ENCODE data around the gene GLYR1. TPM values are rescaled to one million over a fixed set of nuclear protein-coding genes. Genes with fewer than 3 reads are reported as not detected.

Gene GLYR1
- total RNA-seq, 4 donors from 2014 or later, result 81.8 to 111 (median 98.8) TPM

- WGBS, result 1% methylated on average over 25 of the region's 59 CpGs
- peak; percentile 97 for DNase-seq (ENCODE audit: extremely low spot score)
- intact Hi-C loops (cut with DNase I), result loop anchor here (5.0 kb wide), 3 partner anchors 35 to 70 kb away; partner anchors contain the start of genes ANKS3, DNAAF8, GLYR1 and UBN1
- H3K27ac ChIP-seq (replicated peaks in 1 of 4), result peak overlapping the region; percentile 87 to 93 (median 90)
- H3K9me3 ChIP-seq, result no peaks in the 10 kb centered on the region
- H3K27me3 ChIP-seq, result no peaks in the 10 kb centered on the region
- H3K36me3 ChIP-seq, result peaks cover 18 to 71% (median 56%) of the 10 kb centered on the region in 4 donors
- H3K4me3 ChIP-seq, result peak overlapping the region; percentile 73 to 92 (median 83)
- TF ChIP-seq EP300 (IDR thresholded peaks at IDR 0.05) (no peak), POLR2A (IDR thresholded peaks at IDR 0.05; ENCODE audit: low read depth) (no peak), POLR2AphosphoS5 (IDR thresholded peaks at IDR 0.05) (peak; percentile 39 to 67), CTCF (IDR thresholded peaks at IDR 0.05) (peak in 1 of 3 experiments; percentile 33)
- H3K4me1 ChIP-seq, result peaks cover 31 to 48% (median 45%) of the 10 kb centered on the region in 4 donors
Measured at GRCh38 chr16:4802659-4803287, 44.3 kb downstream of the GLYR1 start.

GRCh38 chr16:4801962-4802658 lies 45.0 kb downstream of the GLYR1 start, which contains the start of gene ROGDI:
Gene ROGDI, minus strand, starts transcription at chr16:4802633. Its CDS starts 62 bp downstream, at chr16:4802571.
- Histone ChIP-seq H3K4me3 (peak within 1 kb of the TSS; percentile 73 to 92 (median 83)), H3K4me1 (peaks cover 31 to 48% (median 45%) of the 10 kb centered on the region in 4 donors), H3K27me3 (no peaks in the 10 kb centered on the region), H3K9me3 (no peaks in the 10 kb centered on the region), H3K27ac (replicated peaks in 1 of 4) (peak within 1 kb of the TSS; percentile 87 to 93 (median 90)), H3K36me3 (peaks cover 16 to 71% (median 56%) of the 10 kb centered on the region in 4 donors)
- intact Hi-C loops (cut with DNase I), result loop anchor here (5.0 kb wide), 3 partner anchors 35 to 70 kb away; partner anchors contain the start of genes ANKS3, DNAAF8, GLYR1 and UBN1
- TF ChIP-seq EP300 (IDR thresholded peaks at IDR 0.05) (no peak), CTCF (IDR thresholded peaks at IDR 0.05) (no peak), POLR2AphosphoS5 (IDR thresholded peaks at IDR 0.05) (peak; percentile 48 to 62), POLR2A (IDR thresholded peaks at IDR 0.05; ENCODE audit: low read depth) (no peak)
- DNase-seq (ENCODE audit: extremely low spot score), result peak; percentile 96
- WGBS, result 0% methylated on average over 12 of the region's 70 CpGs

GRCh38 chr16:4801051-4801961 lies 45.8 kb downstream of the GLYR1 start:
- intact Hi-C loops (cut with DNase I), result loop anchor here (5.0 kb wide), 3 partner anchors 34 to 69 kb away; partner anchors contain the start of genes ANKS3, DNAAF8, GLYR1 and UBN1
- Histone ChIP-seq H3K27ac (replicated peaks in 1 of 4) (peak overlapping the region; percentile 87 to 93 (median 90)), H3K36me3 (peaks cover 13 to 72% (median 57%) of the 10 kb centered on the region in 4 donors), H3K9me3 (no peaks in the 10 kb centered on the region), H3K4me3 (peak overlapping the region; percentile 73 to 92 (median 83)), H3K4me1 (peaks cover 31 to 48% (median 45%) of the 10 kb centered on the region in 4 donors), H3K27me3 (no peaks in the 10 kb centered on the region)
- no peak for DNase-seq (ENCODE audit: extremely low spot score)
- TF ChIP-seq POLR2A (IDR thresholded peaks at IDR 0.05; ENCODE audit: low read depth), result no peak
- whole genome bisulfite sequencing, result 32% methylated on average over 21 of the region's 29 CpGs

- TF ChIP-seq POLR2AphosphoS5 (IDR thresholded peaks at IDR 0.05) (no peak), CTCF (IDR thresholded peaks at IDR 0.05) (no peak), POLR2A (IDR thresholded peaks at IDR 0.05; ENCODE audit: low read depth) (no peak), EP300 (IDR thresholded peaks at IDR 0.05) (no peak)
- Histone ChIP-seq H3K36me3 (peaks cover 9 to 71% (median 56%) of the 10 kb centered on the region in 4 donors), H3K27me3 (no peaks in the 10 kb centered on the region), H3K4me1 (peaks cover 31 to 47% (median 45%) of the 10 kb centered on the region in 4 donors), H3K9me3 (no peaks in the 10 kb centered on the region), H3K4me3 (no peak overlapping the region), H3K27ac (replicated peaks in 1 of 4) (peak overlapping the region in 1 of 4 donors; percentile 87)
- no peak for DNase-seq (ENCODE audit: extremely low spot score)
- intact Hi-C loops (cut with DNase I), result loop anchor here (5.0 kb wide), 3 partner anchors 33 to 68 kb away; partner anchors contain the start of genes ANKS3, DNAAF8, GLYR1 and UBN1
- WGBS, result 61% methylated on average over 13 of the region's 17 CpGs
Measured at GRCh38 chr16:4800290-4801041, 46.6 kb downstream of the GLYR1 start.

All from esophagus muscularis mucosa (tissue), 4 donors.